ENCODE data around the gene GSE1.

Gene GSE1

GRCh38 chr16:85690469-85691064 lies 77.4 kb downstream of the GSE1 start:
- DNase-seq (ENCODE audit: low read depth) = no peak
- no peak for TF ChIP-seq MYC (IDR thresholded peaks at IDR 0.05; ENCODE audit: low read depth, low read length)
- no peak for TF ChIP-seq CTCF (IDR thresholded peaks at IDR 0.05; ENCODE audit: low read depth, low read length)
- TF ChIP-seq MAX (IDR thresholded peaks at IDR 0.05; ENCODE audit: low read depth, low read length) = no peak
- no peak for TF ChIP-seq POLR2A (IDR thresholded peaks at IDR 0.05; ENCODE audit: extremely low read depth, insufficient read length)
- H3K4me3 ChIP-seq (ENCODE audit: low read depth, low read length) = no peak overlapping the region

GRCh38 chr16:85695196-85696128 lies 82.3 kb downstream of the GSE1 start:
- TF ChIP-seq CTCF (IDR thresholded peaks at IDR 0.05; ENCODE audit: low read depth, low read length) (no peak), MYC (IDR thresholded peaks at IDR 0.05; ENCODE audit: low read depth, low read length) (no peak), MAX (IDR thresholded peaks at IDR 0.05; ENCODE audit: low read depth, low read length) (no peak), POLR2A (IDR thresholded peaks at IDR 0.05; ENCODE audit: extremely low read depth, insufficient read length) (no peak)
- no peak overlapping the region for H3K4me3 ChIP-seq (ENCODE audit: low read depth, low read length)
- no peak for DNase-seq (ENCODE audit: low read depth)

- no peak for DNase-seq (ENCODE audit: low read depth)
- no peak for TF ChIP-seq POLR2A (IDR thresholded peaks at IDR 0.05; ENCODE audit: extremely low read depth, insufficient read length)
- TF ChIP-seq CTCF (IDR thresholded peaks at IDR 0.05; ENCODE audit: low read depth, low read length) = no peak
- TF ChIP-seq MYC (IDR thresholded peaks at IDR 0.05; ENCODE audit: low read depth, low read length) = no peak
- TF ChIP-seq MAX (IDR thresholded peaks at IDR 0.05; ENCODE audit: low read depth, low read length) = no peak
- H3K4me3 ChIP-seq (ENCODE audit: low read depth, low read length) = no peak overlapping the region
These were observed 83.7 kb downstream of the GSE1 start for GRCh38 chr16:85696781-85697180.

GRCh38 chr16:85697431-85697830 lies 84.3 kb downstream of the GSE1 start:
- no peak overlapping the region for H3K4me3 ChIP-seq (ENCODE audit: low read depth, low read length)
- DNase-seq (ENCODE audit: low read depth) = no peak
- TF ChIP-seq MAX (IDR thresholded peaks at IDR 0.05; ENCODE audit: low read depth, low read length) = no peak
- no peak for TF ChIP-seq CTCF (IDR thresholded peaks at IDR 0.05; ENCODE audit: low read depth, low read length)
- no peak for TF ChIP-seq MYC (IDR thresholded peaks at IDR 0.05; ENCODE audit: low read depth, low read length)
- no peak for TF ChIP-seq POLR2A (IDR thresholded peaks at IDR 0.05; ENCODE audit: extremely low read depth, insufficient read length)

GRCh38 chr16:85698459-85698891 lies 85.4 kb downstream of the GSE1 start:
- TF ChIP-seq MYC (IDR thresholded peaks at IDR 0.05; ENCODE audit: low read depth, low read length) (no peak), CTCF (IDR thresholded peaks at IDR 0.05; ENCODE audit: low read depth, low read length) (no peak), MAX (IDR thresholded peaks at IDR 0.05; ENCODE audit: low read depth, low read length) (no peak), POLR2A (IDR thresholded peaks at IDR 0.05; ENCODE audit: extremely low read depth, insufficient read length) (no peak)
- DNase-seq (ENCODE audit: low read depth) = no peak
- H3K4me3 ChIP-seq (ENCODE audit: low read depth, low read length) = no peak overlapping the region

Measured in NB4 (cell line).